Measurements from ENCODE around the gene ISM1.

The ISM1 gene

GRCh38 chr20:13283869-13284829 lies 63.1 kb downstream of the ISM1 start:
- DNase-seq (ENCODE audit: low read depth), result no peak

GRCh38 chr20:13284830-13285229 lies 63.8 kb downstream of the ISM1 start:
- DNase-seq (ENCODE audit: low read depth), result no peak

GRCh38 chr20:13285408-13285807 lies 64.3 kb downstream of the ISM1 start:
- DNase-seq (ENCODE audit: low read depth), result no peak

GRCh38 chr20:13286052-13286451 lies 65.0 kb downstream of the ISM1 start:
- no peak for DNase-seq (ENCODE audit: low read depth)

GRCh38 chr20:13286607-13287006 lies 65.5 kb downstream of the ISM1 start:
- DNase-seq (ENCODE audit: low read depth), result no peak

GRCh38 chr20:13288357-13288756 lies 67.3 kb downstream of the ISM1 start:
- no peak for DNase-seq (ENCODE audit: low read depth)

- DNase-seq (ENCODE audit: low read depth), result no peak
Measured at GRCh38 chr20:13289031-13289430, 68.0 kb downstream of the ISM1 start.

GRCh38 chr20:13290724-13291123 lies 69.7 kb downstream of the ISM1 start:
- DNase-seq (ENCODE audit: low read depth), result no peak

GRCh38 chr20:13291157-13291556 lies 70.1 kb downstream of the ISM1 start:
- DNase-seq (ENCODE audit: low read depth), result no peak

- DNase-seq (ENCODE audit: low read depth), result no peak
Measured at GRCh38 chr20:13292201-13292885, 71.3 kb downstream of the ISM1 start.

GRCh38 chr20:13294522-13294921 lies 73.4 kb downstream of the ISM1 start:
- no peak for DNase-seq (ENCODE audit: low read depth)

- no peak for DNase-seq (ENCODE audit: low read depth)
Measured at GRCh38 chr20:13295637-13296036, 74.6 kb downstream of the ISM1 start.

GRCh38 chr20:13296070-13296469 lies 75.0 kb downstream of the ISM1 start:
- no peak for DNase-seq (ENCODE audit: low read depth)

- DNase-seq (ENCODE audit: low read depth), result no peak
Measured at GRCh38 chr20:13297147-13297899, 76.2 kb downstream of the ISM1 start.

- no peak for DNase-seq (ENCODE audit: low read depth)
Measured at GRCh38 chr20:13298692-13299373, 77.8 kb downstream of the ISM1 start.

- DNase-seq (ENCODE audit: low read depth), result no peak
Measured at GRCh38 chr20:13299401-13299800, 78.3 kb downstream of the ISM1 start.

- DNase-seq (ENCODE audit: low read depth), result no peak
Measured at GRCh38 chr20:13301596-13301995, 80.5 kb downstream of the ISM1 start.

GRCh38 chr20:13302647-13303450 lies 81.8 kb downstream of the ISM1 start:
- DNase-seq (ENCODE audit: low read depth), result peak; percentile 16

GRCh38 chr20:13305284-13305683 lies 84.2 kb downstream of the ISM1 start:
- DNase-seq (ENCODE audit: low read depth), result no peak

- no peak for DNase-seq (ENCODE audit: low read depth)
Measured at GRCh38 chr20:13307562-13308163, 86.6 kb downstream of the ISM1 start.

GRCh38 chr20:13312300-13312699 lies 91.2 kb downstream of the ISM1 start:
- no peak for DNase-seq (ENCODE audit: low read depth)
